Activated naive CD8-positive, alpha-beta T cell (primary cell): ENCODE measurements around the gene PSMG4.

Source experiments
- H3K27ac Mint-ChIP-seq: one replicate; pipeline ENCODE4 v1.8.0; 2021; ENCODE audit warnings: mixed read lengths
- H3K27me3 Mint-ChIP-seq: one replicate; pipeline ENCODE4 v1.8.0; 2021; ENCODE audit warnings: mixed read lengths
- H3K36me3 Mint-ChIP-seq: one replicate; pipeline ENCODE4 v1.8.0; 2021; ENCODE audit warnings: mixed read lengths
- H3K4me1 Mint-ChIP-seq: one replicate; pipeline ENCODE4 v1.8.0; 2021; ENCODE audit warnings: low read depth, mixed read lengths
- H3K4me3 Mint-ChIP-seq: one replicate; pipeline ENCODE4 v1.8.0; 2021; ENCODE audit warnings: mild to moderate bottlenecking, mixed read lengths
- H3K9me3 Mint-ChIP-seq: one replicate; pipeline ENCODE4 v1.8.0; 2021; ENCODE audit warnings: low read depth, mixed read lengths

The PSMG4 gene

GRCh38 chr6:3292431-3293197, 33.9 kb downstream of the PSMG4 start:
- Mint-ChIP-seq H3K4me3 (no peak overlapping the region), H3K27me3 (no peaks in the 10 kb centered on the region), H3K4me1 (no peaks in the 10 kb centered on the region), H3K27ac (no peak overlapping the region), H3K36me3 (no peaks in the 10 kb centered on the region), H3K9me3 (no peaks in the 10 kb centered on the region)

GRCh38 chr6:3293271-3294155, 34.8 kb downstream of the PSMG4 start:
- no peaks in the 10 kb centered on the region for H3K36me3 Mint-ChIP-seq
- no peak overlapping the region for H3K27ac Mint-ChIP-seq
- H3K4me3 Mint-ChIP-seq = no peak overlapping the region
- H3K27me3 Mint-ChIP-seq = no peaks in the 10 kb centered on the region
- H3K9me3 Mint-ChIP-seq = no peaks in the 10 kb centered on the region
- H3K4me1 Mint-ChIP-seq = no peaks in the 10 kb centered on the region

GRCh38 chr6:3294396-3294795, 35.6 kb downstream of the PSMG4 start:
- no peaks in the 10 kb centered on the region for H3K36me3 Mint-ChIP-seq
- no peaks in the 10 kb centered on the region for H3K27me3 Mint-ChIP-seq
- H3K4me3 Mint-ChIP-seq = no peak overlapping the region
- H3K9me3 Mint-ChIP-seq = no peaks in the 10 kb centered on the region
- H3K27ac Mint-ChIP-seq = no peak overlapping the region
- H3K4me1 Mint-ChIP-seq = no peaks in the 10 kb centered on the region

GRCh38 chr6:3294921-3295871, 36.4 kb downstream of the PSMG4 start:
- no peak overlapping the region for H3K4me3 Mint-ChIP-seq
- no peaks in the 10 kb centered on the region for H3K27me3 Mint-ChIP-seq

GRCh38 chr6:3296078-3296477, 37.3 kb downstream of the PSMG4 start:
- no peak overlapping the region for H3K4me3 Mint-ChIP-seq
- H3K9me3 Mint-ChIP-seq = no peaks in the 10 kb centered on the region
- no peaks in the 10 kb centered on the region for H3K36me3 Mint-ChIP-seq
- no peaks in the 10 kb centered on the region for H3K4me1 Mint-ChIP-seq
- no peaks in the 10 kb centered on the region for H3K27me3 Mint-ChIP-seq
- H3K27ac Mint-ChIP-seq = no peak overlapping the region

More at GRCh38 chr6:3294921-3295871, 36.4 kb downstream of the PSMG4 start:
- H3K4me1 Mint-ChIP-seq = no peaks in the 10 kb centered on the region
- H3K9me3 Mint-ChIP-seq = no peaks in the 10 kb centered on the region
- no peak overlapping the region for H3K27ac Mint-ChIP-seq
- no peaks in the 10 kb centered on the region for H3K36me3 Mint-ChIP-seq

- no peak overlapping the region for H3K4me3 Mint-ChIP-seq
- no peaks in the 10 kb centered on the region for H3K36me3 Mint-ChIP-seq
- no peak overlapping the region for H3K27ac Mint-ChIP-seq
- no peaks in the 10 kb centered on the region for H3K27me3 Mint-ChIP-seq
- no peaks in the 10 kb centered on the region for H3K9me3 Mint-ChIP-seq
- no peaks in the 10 kb centered on the region for H3K4me1 Mint-ChIP-seq
Observed at GRCh38 chr6:3296537-3296936, 37.8 kb downstream of the PSMG4 start.

- H3K27ac Mint-ChIP-seq = no peak overlapping the region
- no peaks in the 10 kb centered on the region for H3K9me3 Mint-ChIP-seq
- H3K4me3 Mint-ChIP-seq = no peak overlapping the region
- no peaks in the 10 kb centered on the region for H3K36me3 Mint-ChIP-seq
- H3K4me1 Mint-ChIP-seq = no peaks in the 10 kb centered on the region
- no peaks in the 10 kb centered on the region for H3K27me3 Mint-ChIP-seq
Observed at GRCh38 chr6:3297006-3297405, 38.3 kb downstream of the PSMG4 start.

GRCh38 chr6:3297909-3298308, 39.2 kb downstream of the PSMG4 start:
- Mint-ChIP-seq H3K36me3 (no peaks in the 10 kb centered on the region), H3K27ac (no peak overlapping the region), H3K4me3 (no peak overlapping the region), H3K9me3 (no peaks in the 10 kb centered on the region), H3K27me3 (no peaks in the 10 kb centered on the region), H3K4me1 (no peaks in the 10 kb centered on the region)

GRCh38 chr6:3299221-3299620, 40.5 kb downstream of the PSMG4 start:
- Mint-ChIP-seq H3K27me3 (no peaks in the 10 kb centered on the region), H3K4me1 (no peaks in the 10 kb centered on the region), H3K27ac (no peak overlapping the region), H3K9me3 (peaks cover 4% of the 10 kb centered on the region), H3K36me3 (peaks cover 3% of the 10 kb centered on the region), H3K4me3 (no peak overlapping the region)

- Mint-ChIP-seq H3K27me3 (no peaks in the 10 kb centered on the region), H3K4me3 (no peak overlapping the region), H3K36me3 (peaks cover 6% of the 10 kb centered on the region), H3K27ac (no peak overlapping the region), H3K4me1 (no peaks in the 10 kb centered on the region), H3K9me3 (peaks cover 4% of the 10 kb centered on the region)
Observed at GRCh38 chr6:3301506-3301905, 42.8 kb downstream of the PSMG4 start.

- H3K4me3 Mint-ChIP-seq = no peak overlapping the region
- peaks cover 4% of the 10 kb centered on the region for H3K9me3 Mint-ChIP-seq
- no peaks in the 10 kb centered on the region for H3K27me3 Mint-ChIP-seq
- H3K36me3 Mint-ChIP-seq = peaks cover 6% of the 10 kb centered on the region
- H3K4me1 Mint-ChIP-seq = no peaks in the 10 kb centered on the region
- no peak overlapping the region for H3K27ac Mint-ChIP-seq
Observed at GRCh38 chr6:3303795-3304411, 45.2 kb downstream of the PSMG4 start.

GRCh38 chr6:3304500-3305215, 45.9 kb downstream of the PSMG4 start:
- Mint-ChIP-seq H3K9me3 (peaks cover 4% of the 10 kb centered on the region), H3K4me3 (no peak overlapping the region), H3K27ac (no peak overlapping the region), H3K4me1 (no peaks in the 10 kb centered on the region), H3K27me3 (no peaks in the 10 kb centered on the region), H3K36me3 (peaks cover 6% of the 10 kb centered on the region)

GRCh38 chr6:3305216-3305565, 46.4 kb downstream of the PSMG4 start:
- H3K4me3 Mint-ChIP-seq = no peak overlapping the region
- H3K9me3 Mint-ChIP-seq = peaks cover 4% of the 10 kb centered on the region
- no peaks in the 10 kb centered on the region for H3K27me3 Mint-ChIP-seq
- H3K36me3 Mint-ChIP-seq = peaks cover 6% of the 10 kb centered on the region
- H3K4me1 Mint-ChIP-seq = no peaks in the 10 kb centered on the region
- no peak overlapping the region for H3K27ac Mint-ChIP-seq

- H3K9me3 Mint-ChIP-seq = peaks cover 4% of the 10 kb centered on the region
- H3K36me3 Mint-ChIP-seq = peaks cover 6% of the 10 kb centered on the region
- no peaks in the 10 kb centered on the region for H3K4me1 Mint-ChIP-seq
- no peak overlapping the region for H3K4me3 Mint-ChIP-seq
- no peak overlapping the region for H3K27ac Mint-ChIP-seq
- no peaks in the 10 kb centered on the region for H3K27me3 Mint-ChIP-seq
Observed at GRCh38 chr6:3305831-3306230, 47.1 kb downstream of the PSMG4 start.
